HG02678 (cell line): ENCODE results near the gene SEMA5B.

Experiments
- ATAC-seq: cut with Tn5 transposase; IDR thresholded peaks from one replicate; pipeline ENCODE4 v1.9.1; 2021; ENCODE audit warnings: mild to moderate bottlenecking, moderate library complexity; ENCODE audit not compliant: unreplicated experiment

SEMA5B gene

DNA sequence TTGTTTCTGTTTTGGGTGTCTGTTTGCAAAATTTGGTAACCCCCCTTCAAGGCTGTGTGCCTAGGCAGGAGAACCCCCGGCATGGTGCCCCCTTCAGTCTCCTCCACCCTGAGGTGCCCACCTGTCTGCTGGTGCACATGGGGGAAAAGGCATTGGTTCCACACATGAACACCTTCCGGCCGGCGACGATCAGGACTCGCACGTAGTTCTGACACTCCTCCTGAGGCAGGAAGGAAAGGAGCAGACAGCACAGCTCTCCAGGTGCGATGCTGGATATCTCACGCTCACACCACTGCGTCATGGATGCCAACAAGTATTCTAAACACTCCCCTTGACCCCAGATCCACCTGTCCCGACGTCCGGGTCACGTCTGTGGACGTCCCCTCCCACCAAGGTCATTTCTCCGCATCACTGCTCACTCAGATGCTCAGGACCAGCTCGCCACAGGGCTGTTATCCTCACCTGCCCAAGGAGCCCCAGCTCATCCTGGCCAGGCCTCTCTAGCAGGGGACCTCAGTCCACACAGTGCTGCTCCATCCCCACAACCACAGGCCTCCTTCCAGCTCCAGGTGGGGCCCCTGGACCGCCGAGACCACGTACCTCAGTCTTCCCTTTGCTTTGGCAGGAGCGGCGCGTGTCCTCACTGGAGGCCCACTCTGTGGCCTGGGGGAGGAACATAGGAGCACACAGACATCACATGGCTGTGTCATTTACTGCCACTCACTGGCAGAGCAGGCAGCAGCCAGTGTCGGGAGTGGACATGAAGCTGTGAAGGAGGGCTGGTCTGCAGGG is 99.0 kb downstream of the SEMA5B start:
- no peak for ATAC-seq

DNA sequence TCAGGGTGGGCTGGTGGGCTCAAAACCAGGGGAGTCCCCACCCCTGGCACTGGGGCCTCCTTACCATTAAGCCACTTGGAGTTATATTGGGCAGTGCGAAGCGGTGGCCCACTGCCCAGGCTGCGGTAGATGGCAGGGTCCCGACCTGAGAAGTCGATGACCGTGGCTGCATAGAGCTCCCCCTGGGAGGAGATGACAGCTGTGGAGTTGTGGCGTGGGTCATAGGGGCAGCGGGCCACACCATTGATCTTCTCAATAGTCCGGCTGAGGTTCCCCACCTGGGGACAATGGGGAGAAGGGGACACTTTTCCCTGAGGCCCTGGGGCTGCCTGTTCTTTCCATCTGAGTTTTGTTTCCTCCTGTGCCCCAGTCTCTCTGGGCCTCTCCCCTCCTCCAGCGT is 99.8 kb downstream of the SEMA5B start:
- no peak for ATAC-seq

DNA sequence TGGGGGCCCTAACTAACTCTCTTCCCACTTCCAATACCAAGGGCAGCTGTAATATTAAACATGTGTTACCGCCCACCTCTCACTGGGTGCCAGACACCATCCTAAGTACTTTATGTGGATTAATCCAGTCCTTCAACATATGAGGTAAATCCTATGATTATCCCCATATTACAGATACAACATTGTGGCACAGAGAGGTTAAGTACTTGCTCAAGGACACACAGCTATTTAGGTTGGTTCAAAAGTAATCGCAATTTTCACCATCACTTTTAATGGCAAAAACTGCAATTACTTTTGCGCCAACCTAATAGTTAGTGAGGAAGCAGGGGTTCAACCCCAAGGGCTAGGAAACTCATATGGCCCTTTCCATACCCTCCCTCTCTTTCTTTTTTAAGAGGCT is 100.8 kb downstream of the SEMA5B start:
- no peak for ATAC-seq

DNA sequence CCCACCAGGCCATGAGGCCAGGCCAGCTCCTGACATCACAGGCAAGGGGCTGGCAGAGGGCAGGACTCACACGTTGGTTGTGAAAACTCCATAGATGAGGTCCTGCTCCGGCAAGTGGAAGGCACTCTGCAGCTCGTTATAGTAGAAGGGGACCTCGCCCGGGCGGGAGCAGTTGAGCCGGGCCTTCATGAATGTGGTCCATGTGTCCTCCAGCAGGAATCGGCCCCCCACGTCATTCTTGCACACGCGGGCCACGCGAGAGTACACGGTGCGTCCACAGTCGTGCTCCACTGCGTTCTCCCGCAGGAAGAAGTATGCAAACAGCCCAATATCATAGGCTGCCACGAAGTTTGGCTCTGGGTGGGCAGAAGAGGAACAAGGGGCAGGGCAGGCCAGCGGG is 101.2 kb downstream of the SEMA5B start:
- ATAC-seq: no peak

- ATAC-seq: no peak
Observed at GRCh38 chr3:122925756-122926155, 101.8 kb downstream of the SEMA5B start.

- no peak for ATAC-seq
Observed at GRCh38 chr3:122924056-122924455, 103.5 kb downstream of the SEMA5B start.

- no peak for ATAC-seq
Observed at GRCh38 chr3:122923611-122924010, 104.0 kb downstream of the SEMA5B start.

GRCh38 chr3:122921791-122922651 is 105.5 kb downstream of the SEMA5B start:
- ATAC-seq: no peak

DNA sequence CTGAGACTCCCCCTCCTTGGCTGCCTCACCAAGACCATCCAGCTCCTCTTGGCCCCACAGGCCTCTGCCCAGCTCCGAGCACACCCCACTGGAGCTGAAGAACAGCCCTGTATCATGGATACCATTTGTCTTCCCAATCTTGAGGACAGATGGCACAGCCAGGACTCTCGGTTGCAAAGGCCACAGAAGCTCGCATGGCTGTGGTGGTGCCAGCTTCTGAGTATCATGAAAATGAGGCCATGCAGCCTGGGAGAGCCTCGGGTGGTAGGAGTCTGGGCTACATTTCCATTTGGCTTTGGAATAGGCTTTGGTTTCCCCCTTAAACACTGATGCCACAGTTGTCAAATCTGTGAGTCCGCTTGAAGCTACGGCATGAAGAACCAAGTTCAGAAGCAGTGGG is 106.6 kb downstream of the SEMA5B start:
- ATAC-seq: no peak

DNA sequence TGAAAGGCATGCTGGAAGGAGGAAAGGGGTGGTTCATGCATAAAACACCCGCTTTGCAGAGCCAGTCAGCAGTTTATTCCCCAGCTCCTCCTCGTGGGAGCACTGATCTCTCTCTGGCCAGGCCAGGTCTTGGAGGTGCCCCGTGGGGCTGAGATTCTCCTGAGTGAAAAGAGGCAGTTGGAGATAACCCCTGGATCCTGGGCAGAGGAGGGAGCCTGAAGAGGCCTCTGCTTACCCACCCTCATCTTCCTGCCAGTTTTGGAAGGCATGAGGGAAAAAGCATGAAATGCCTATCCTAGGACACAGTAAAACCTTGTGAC is 108.3 kb downstream of the SEMA5B start:
- ATAC-seq: no peak

- no peak for ATAC-seq
Observed at GRCh38 chr3:122918576-122919290, 108.8 kb downstream of the SEMA5B start.

DNA sequence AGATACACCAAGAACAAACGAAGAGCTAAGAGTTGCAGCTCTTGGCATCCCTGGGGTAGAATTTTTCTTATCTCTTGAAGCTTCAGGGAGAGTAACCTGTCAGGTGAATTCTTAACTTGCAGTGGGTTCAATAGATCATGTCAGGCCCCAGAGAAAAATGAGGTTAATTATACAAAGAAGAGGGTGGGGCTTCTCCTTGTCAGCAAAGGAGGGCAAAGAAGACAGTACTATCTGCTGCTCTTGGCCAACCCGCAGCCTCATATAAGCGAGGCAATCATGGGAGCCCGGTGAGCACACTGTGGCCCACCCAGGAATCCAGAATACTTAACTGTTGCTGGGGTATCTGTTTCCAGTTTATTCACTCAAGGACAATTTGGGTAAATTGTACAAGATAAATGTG is 110.2 kb downstream of the SEMA5B start:
- ATAC-seq: no peak

DNA sequence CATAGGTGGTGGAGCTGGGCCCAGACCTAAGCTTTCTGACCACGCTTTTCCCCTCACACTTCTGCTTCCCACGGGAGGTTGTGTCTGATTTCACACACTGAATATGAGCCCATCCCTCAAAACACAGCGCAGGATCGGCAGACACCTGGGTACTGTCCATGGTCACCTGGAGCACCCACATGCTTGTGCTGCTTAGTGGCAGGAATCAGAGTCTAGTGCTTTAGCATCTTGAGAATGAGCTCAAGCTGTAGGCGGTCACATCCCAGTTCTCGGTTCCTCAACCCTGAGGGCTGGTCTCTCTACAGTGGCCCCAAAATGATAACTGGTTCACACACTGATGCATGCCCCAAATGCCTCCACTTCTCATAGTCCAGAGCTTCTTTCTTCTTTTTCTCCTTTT is 111.0 kb downstream of the SEMA5B start:
- no peak for ATAC-seq

- ATAC-seq: no peak
Observed at GRCh38 chr3:122916084-122916483, 111.5 kb downstream of the SEMA5B start.

- ATAC-seq: no peak
Observed at GRCh38 chr3:122915300-122916055, 112.1 kb downstream of the SEMA5B start.

DNA sequence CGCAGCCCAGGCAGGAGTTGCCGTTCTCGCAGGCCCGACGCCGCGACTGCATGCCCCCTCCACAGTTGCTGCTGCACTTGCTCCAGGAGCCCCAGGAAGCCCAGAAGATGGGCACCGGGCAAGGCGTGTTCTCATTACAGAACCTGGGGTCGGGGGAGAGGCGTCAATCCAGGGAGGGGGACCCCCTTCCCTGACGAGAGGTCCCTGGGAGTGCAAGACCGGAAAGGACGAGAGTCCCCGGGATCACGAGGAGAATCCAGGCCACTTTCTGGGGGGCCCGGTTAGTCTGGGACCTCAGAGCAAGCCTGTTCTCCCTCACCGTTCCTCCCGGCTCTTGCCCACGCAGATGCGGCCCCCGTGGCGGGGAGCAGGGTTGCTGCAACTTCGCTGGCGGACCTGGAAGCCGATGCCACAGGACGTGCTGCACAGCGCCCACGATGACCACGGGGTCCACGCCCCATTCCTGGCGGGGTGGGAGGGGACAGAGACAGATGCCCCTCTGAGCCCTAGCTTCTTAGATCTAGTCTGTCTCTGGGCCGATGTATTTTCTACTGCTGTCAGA is 113.9 kb downstream of the SEMA5B start:
- ATAC-seq: no peak

- no peak for ATAC-seq
Observed at GRCh38 chr3:122912772-122913538, 114.6 kb downstream of the SEMA5B start.

- ATAC-seq: no peak
Observed at GRCh38 chr3:122911901-122912300, 115.7 kb downstream of the SEMA5B start.

- ATAC-seq: no peak
Observed at GRCh38 chr3:122908251-122908650, 119.3 kb downstream of the SEMA5B start.

DNA sequence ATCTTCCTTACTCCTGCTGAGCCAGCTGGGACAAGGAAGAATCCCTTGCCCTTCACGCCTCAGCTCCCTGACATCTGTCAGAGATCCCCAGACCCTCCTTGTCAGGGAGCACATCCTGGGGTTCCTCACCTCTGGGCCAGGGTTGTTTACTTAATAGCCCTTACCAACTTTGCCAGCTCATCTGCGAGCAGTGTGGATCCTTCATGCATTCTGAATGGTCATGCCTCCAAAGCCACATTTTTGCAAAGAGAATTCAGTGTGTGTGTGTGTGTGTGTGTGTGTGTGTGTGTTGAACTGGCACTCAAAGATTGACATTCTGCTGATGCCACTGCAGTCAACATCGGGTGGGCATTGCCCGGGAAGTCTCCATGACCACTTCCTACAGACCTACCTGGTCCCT is 120.1 kb downstream of the SEMA5B start:
- ATAC-seq: no peak
